Erythroblast (primary cell): ENCODE results near the gene FBXO11.

Experiments used
- GATA1 ChIP-seq: IDR thresholded peaks from 2 replicates; pipeline ENCODE4 v1.6.1; 2011; ENCODE audit warnings: low read depth, mild to moderate bottlenecking, control low read depth, low read length, moderate library complexity
- POLR2A ChIP-seq: IDR thresholded peaks from 2 replicates; pipeline ENCODE4 v1.6.1; 2011; ENCODE audit warnings: mild to moderate bottlenecking, low read length

DNA sequence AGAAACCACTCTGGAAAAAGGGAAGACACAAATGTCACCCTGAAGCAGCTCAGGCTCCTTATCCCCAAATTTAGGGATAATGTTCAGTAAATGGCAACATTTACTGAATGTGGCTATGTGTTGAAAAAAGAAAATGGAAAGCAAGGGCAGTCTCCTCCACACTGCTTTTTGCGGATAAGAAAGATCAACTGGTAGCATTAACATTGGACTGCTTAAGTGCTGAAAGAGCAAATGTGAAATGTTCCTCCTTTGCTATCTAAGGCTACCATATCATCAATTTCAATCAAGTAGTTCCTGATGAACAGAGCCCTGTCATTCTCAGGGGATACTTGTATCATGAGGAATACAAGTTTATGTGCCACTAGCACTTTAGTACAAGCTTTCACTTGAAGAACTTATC, 12.5 kb downstream of the FBXO11 start:
- TF ChIP-seq POLR2A (no peak), GATA1 (no peak)
